IMR-90 (cell line): ENCODE data around the gene MUC21. TPM values are rescaled to one million over a fixed set of nuclear protein-coding genes. Genes with fewer than 3 reads are reported as not detected.

Source experiments
- ATAC-seq: fragments of 200-7000 bp; cut with Tn5 transposase; 2 replicates; pipeline ENCODE4 v1.9.1; 2020; ENCODE audit warnings: low read depth, mild to moderate bottlenecking, moderate library complexity
- BruUV-seq: library from RNA; stranded (reverse); fragments of 400-500 nt; replicated peaks from 2 replicates; lab custom pipeline; 2021; lab: Mats Ljungman, UMichigan
- CTCF ChIA-PET: fragments of 300-600 bp; formaldehyde crosslinking; extraction: SDS; loops from one replicate; lab custom pipeline; 2021; ENCODE audit warnings: antibody characterized with exemption; lab: Yijun Ruan, JAX
- POLR2A ChIA-PET: fragments of 300-600 bp; sonication (Branson Sonifier 250); formaldehyde crosslinking; loops from one replicate; lab custom pipeline; 2022; ENCODE audit warnings: antibody characterized with exemption; ENCODE audit not compliant: unreplicated experiment; lab: Charles Lee
- DNase-seq: peaks from one replicate; pipeline ENCODE4 v3.0.0; 2013
- H2AFZ ChIP-seq: replicated peaks from 2 replicates; pipeline ENCODE3; 2013; ENCODE audit warnings: low read length, mild to moderate bottlenecking; ENCODE audit not compliant: poor library complexity
- H2AK5ac ChIP-seq: 2 replicates; pipeline ENCODE4 v1.6.1; 2013; ENCODE audit warnings: low read depth, low read length, inconsistent platforms
- H2AK9ac ChIP-seq: replicated peaks from 2 replicates; pipeline ENCODE3; 2013; ENCODE audit warnings: mild to moderate bottlenecking, low read depth, low read length, moderate library complexity; ENCODE audit not compliant: poor library complexity
- H2BK120ac ChIP-seq: 2 replicates; pipeline ENCODE4 v1.6.1; 2013; ENCODE audit warnings: low read depth, low read length, inconsistent platforms
- H2BK15ac ChIP-seq: 3 replicates; pipeline ENCODE4 v1.6.1; 2013; ENCODE audit warnings: low read depth, low read length, inconsistent platforms
- H2BK20ac ChIP-seq: 2 replicates; pipeline ENCODE4 v1.6.1; 2013; ENCODE audit warnings: low read depth, mild to moderate bottlenecking, inconsistent platforms, low read length, moderate library complexity
- H2BK5ac ChIP-seq: 2 replicates; pipeline ENCODE4 v1.6.1; 2013; ENCODE audit warnings: mild to moderate bottlenecking, low read depth, low read length, inconsistent platforms; ENCODE audit not compliant: poor library complexity, severe bottlenecking
- H3K14ac ChIP-seq: replicated peaks from 2 replicates; pipeline ENCODE4 v1.6.1; 2013; ENCODE audit warnings: low read depth, low read length, inconsistent platforms
- H3K18ac ChIP-seq: 2 replicates; pipeline ENCODE4 v1.6.1; 2013; ENCODE audit warnings: low read depth, low read length, control low read depth
- H3K23ac ChIP-seq: 2 replicates; pipeline ENCODE4 v1.6.1; 2013; ENCODE audit warnings: low read depth, low read length, inconsistent platforms
- H3K27ac ChIP-seq: 2 replicates; pipeline ENCODE4 v1.5.1; 2013; ENCODE audit warnings: mild to moderate bottlenecking, control low read depth, low read length; ENCODE audit not compliant: insufficient read depth
- H3K27me3 ChIP-seq: 2 replicates; pipeline ENCODE4 v1.6.1; 2013; ENCODE audit warnings: low read length; ENCODE audit not compliant: control insufficient read depth, insufficient read depth
- H3K36me3 ChIP-seq: 2 replicates; pipeline ENCODE4 v1.6.1; 2013; ENCODE audit warnings: low read length, mixed read lengths; ENCODE audit not compliant: control insufficient read depth, insufficient read depth
- H3K4ac ChIP-seq: 2 replicates; pipeline ENCODE4 v1.6.1; 2013; ENCODE audit warnings: low read depth, low read length, inconsistent platforms
- H3K4me1 ChIP-seq: 2 replicates; pipeline ENCODE4 v1.6.1; 2013; ENCODE audit warnings: low read length, mixed read lengths; ENCODE audit not compliant: control insufficient read depth, insufficient read depth
- H3K4me2 ChIP-seq: 2 replicates; pipeline ENCODE4 v1.6.1; 2013; ENCODE audit warnings: low read depth, mild to moderate bottlenecking, control low read depth, low read length, moderate library complexity
- H3K4me3 ChIP-seq: 2 replicates; pipeline ENCODE4 v1.5.1; 2013; ENCODE audit warnings: low read depth, mild to moderate bottlenecking, control low read depth, low read length, moderate library complexity; ENCODE audit not compliant: insufficient read depth
- H3K56ac ChIP-seq: 2 replicates; pipeline ENCODE4 v1.6.1; 2013; ENCODE audit warnings: low read length, inconsistent platforms; ENCODE audit not compliant: insufficient read depth; ENCODE audit errors: extremely low read depth
- H3K79me1 ChIP-seq, 2 experiments: 2 replicates each; pipeline ENCODE4 v1.6.1; 2013; ENCODE audit warnings: low read length in 2 of 2, inconsistent platforms in 1 of 2, low read depth in 1 of 2
- H3K9ac ChIP-seq: 2 replicates; pipeline ENCODE4 v1.6.1; 2013; ENCODE audit warnings: low read depth, low read length, control low read depth
- H3K9me1 ChIP-seq: 2 replicates; pipeline ENCODE4 v1.6.1; 2013; ENCODE audit warnings: low read length, inconsistent platforms; ENCODE audit not compliant: insufficient read depth
- H3K9me3 ChIP-seq: 2 replicates; pipeline ENCODE4 v1.6.1; 2013; ENCODE audit warnings: low read length; ENCODE audit not compliant: control insufficient read depth, insufficient read depth
- H4K20me1 ChIP-seq: 2 replicates; pipeline ENCODE4 v1.6.1; 2013; ENCODE audit warnings: low read length, inconsistent platforms; ENCODE audit not compliant: insufficient read depth
- H4K5ac ChIP-seq: 2 replicates; pipeline ENCODE4 v1.6.1; 2013; ENCODE audit warnings: mild to moderate bottlenecking, low read depth, low read length, control low read depth
- H4K8ac ChIP-seq, 2 experiments: 2 replicates each; pipeline ENCODE4 v1.6.1; 2013; ENCODE audit warnings: low read depth in 2 of 2, low read length in 2 of 2, control low read depth in 1 of 2, inconsistent platforms in 1 of 2
- H4K91ac ChIP-seq: 2 replicates; pipeline ENCODE4 v1.6.1; 2013; ENCODE audit warnings: low read depth, low read length, inconsistent platforms; ENCODE audit not compliant: insufficient read depth
- CEBPB ChIP-seq: IDR thresholded peaks from 2 replicates; pipeline ENCODE4 v1.6.1; 2012; ENCODE audit warnings: low read depth, low read length, improper control_type of control experiment
- USF2 ChIP-seq: fragments of 150-350 bp; IDR thresholded peaks from 2 replicates; pipeline ENCODE4 v1.6.1; 2017; ENCODE audit warnings: mild to moderate bottlenecking, antibody characterized with exemption, low read length, low read depth
- WGBS, 2 experiments: methylation state at CpG; one replicate each; pipeline versions ENCODE4 v1.1.5 to v1.1.7; 2013; ENCODE audit warnings: missing lambda C conversion rate in 2 of 2; ENCODE audit not compliant: insufficient read length in 1 of 2; ENCODE audit errors: extremely low coverage in 2 of 2; 5-methylcytosine and 5-hydroxymethylcytosine counted together
- dilution Hi-C: fragments of 300-500 bp; cut with HindIII; formaldehyde crosslinking; loops from one replicate; pipeline ENCODE4 v1.14.3; 2018; ENCODE audit warnings: low sequenced_read_pairs; ENCODE audit not compliant: unreplicated experiment
- in situ Hi-C: fragments of 300-500 bp; cut with MboI; formaldehyde crosslinking; loops from 3 replicates; pipeline ENCODE4 v1.14.3; 2019; ENCODE audit warnings: low sequenced_read_pairs, inconsistent platforms, mixed read lengths
- intact Hi-C: fragments of 100-400 bp; cut with micrococcal nuclease; formaldehyde crosslinking; loops from 2 replicates; pipeline ENCODE4 v1.10.0; 2022
- polyA plus RNA-seq, 3 experiments: library from polyadenylated mRNA; depleted of rRNA; stranded (reverse); fragments of >200 nt; gene quantifications; 2 replicates each; pipeline ENCODE4 v1.2.3, GENCODE V29; 2012; ENCODE audit warnings: low replicate concordance in 1 of 3
- total RNA-seq: library from RNA; depleted of rRNA; stranded (reverse); fragments of >200 nt; gene quantifications from 2 replicates; pipeline ENCODE4 v1.2.3, GENCODE V29; 2012

Gene MUC21
- total and polyA plus RNA-seq, 2 of the 4 experiments (the other 2 are of a cell fraction) = not detected

DNA sequence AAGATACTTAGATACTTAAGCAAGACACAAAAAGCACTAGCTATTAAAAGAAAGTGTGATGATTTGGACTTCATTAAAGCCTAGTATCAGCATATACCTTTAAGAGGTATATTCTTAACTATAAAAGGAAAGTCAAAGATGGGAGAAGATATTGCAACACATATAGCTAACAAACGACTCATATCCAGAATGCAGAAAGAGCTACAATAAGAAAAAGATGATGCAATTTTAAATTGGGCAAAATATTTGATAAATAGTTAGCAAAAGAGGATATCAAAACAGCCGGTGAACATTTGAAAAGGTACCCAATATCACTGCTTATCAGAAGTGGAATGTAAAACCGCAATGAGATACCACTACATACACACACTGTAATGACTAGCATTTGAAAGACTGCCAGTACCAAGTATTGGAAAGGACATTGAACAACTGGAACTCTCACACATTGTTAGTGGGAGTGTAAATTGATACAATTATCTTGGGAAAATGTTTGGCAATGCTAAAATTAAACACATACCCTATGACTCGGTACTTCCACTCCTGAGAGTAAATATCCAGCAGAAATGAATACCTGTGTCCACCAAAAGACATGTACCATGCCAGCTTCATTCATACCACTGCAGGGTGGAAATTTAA, 52.5 kb downstream of the MUC21 start:
- Histone ChIP-seq H3K4me3 (no peak overlapping the region), H4K8ac (no peak overlapping the region), H3K4ac (no peak overlapping the region), H4K5ac (no peak overlapping the region), H3K4me1 (peaks cover 8% of the 10 kb centered on the region), H2BK15ac (no peak overlapping the region), H3K18ac (no peak overlapping the region), H4K91ac (no peak overlapping the region), H2AK9ac (no peak overlapping the region), H3K14ac (no peak overlapping the region), H3K56ac (no peak overlapping the region), H3K9ac (no peak overlapping the region), H4K20me1 (no peaks in the 10 kb centered on the region), H3K27me3 (peaks cover 5% of the 10 kb centered on the region), H2AK5ac (no peak overlapping the region), H3K4me2 (no peak overlapping the region), H3K9me3 (no peaks in the 10 kb centered on the region), H3K9me1 (peaks cover 9% of the 10 kb centered on the region; the same call in 1 of the 2 replicates), H2BK120ac (no peak overlapping the region), H2BK20ac (no peak overlapping the region), H2AFZ (no peak overlapping the region), H3K27ac (no peak overlapping the region), H3K79me1 (no peaks in the 10 kb centered on the region), H3K36me3 (no peaks in the 10 kb centered on the region), H3K23ac (no peak overlapping the region), H2BK5ac (no peak overlapping the region)
- ChIA-PET CTCF (no interaction called here), POLR2A (no interaction called here)
- BruUV-seq = no TSS peak
- no CpG with 5 or more reads among the region's 4 CpGs for WGBS, 2 experiments
- dilution Hi-C loops = no loop called here
- peak; percentile 7 for DNase-seq
- no peak for ATAC-seq
- intact Hi-C loops = no loop called here
- TF ChIP-seq USF2 (no peak), CEBPB (peak; percentile 91)
- in situ Hi-C loops = no loop called here
